ENCODE measurements around the gene DPM1.

Gene DPM1

GRCh38 chr20:50967586-50967985 is 9.3 kb upstream of the DPM1 start:
- no peak for DNase-seq (ENCODE audit: low read depth, low spot score)
- H3K27me3 ChIP-seq (ENCODE audit: insufficient read depth, insufficient read length) = no peaks in the 10 kb centered on the region
- H3K9ac ChIP-seq (ENCODE audit: insufficient read length, low read depth) = no peak overlapping the region
- no peaks in the 10 kb centered on the region for H3K36me3 ChIP-seq (ENCODE audit: insufficient read depth, insufficient read length, low read length)
- H3K4me3 ChIP-seq (ENCODE audit: insufficient read length, low read depth) = no peak overlapping the region
- H3K4me1 ChIP-seq (ENCODE audit: insufficient read depth, insufficient read length) = no peaks in the 10 kb centered on the region
- H3K9me3 ChIP-seq (ENCODE audit: insufficient read depth, low read length) = no peaks in the 10 kb centered on the region
- no peak for TF ChIP-seq ZNF274 (IDR thresholded peaks at IDR 0.05; ENCODE audit: low read depth, low read length)
- no peak for TF ChIP-seq YY1 (IDR thresholded peaks at IDR 0.05; ENCODE audit: insufficient read depth, insufficient read length)
- no peak for TF ChIP-seq SUZ12 (IDR thresholded peaks at IDR 0.05; ENCODE audit: extremely low read depth, insufficient read depth, insufficient read length)

GRCh38 chr20:50959543-50960126 is 1.3 kb upstream of the DPM1 start:
- H3K27me3 ChIP-seq (ENCODE audit: insufficient read depth, insufficient read length) = no peaks in the 10 kb centered on the region
- H3K4me3 ChIP-seq (ENCODE audit: insufficient read length, low read depth) = peak overlapping the region; percentile 95
- H3K4me1 ChIP-seq (ENCODE audit: insufficient read depth, insufficient read length) = peaks cover 3% of the 10 kb centered on the region
- no peak for TF ChIP-seq ZNF274 (IDR thresholded peaks at IDR 0.05; ENCODE audit: low read depth, low read length)
- TF ChIP-seq YY1 (IDR thresholded peaks at IDR 0.05; ENCODE audit: insufficient read depth, insufficient read length) = no peak
- TF ChIP-seq SUZ12 (IDR thresholded peaks at IDR 0.05; ENCODE audit: extremely low read depth, insufficient read depth, insufficient read length) = no peak
- H3K9me3 ChIP-seq (ENCODE audit: insufficient read depth, low read length) = 0 out of 2 replicates have a peak, but pooled peaks cover 7% of the 10 kb centered on the region
- peaks cover 38% of the 10 kb centered on the region for H3K36me3 ChIP-seq (ENCODE audit: insufficient read depth, insufficient read length, low read length)
- H3K9ac ChIP-seq (ENCODE audit: insufficient read length, low read depth) = peak overlapping the region; percentile 99
- no peak for DNase-seq (ENCODE audit: low read depth, low spot score)

- H3K9me3 ChIP-seq (ENCODE audit: insufficient read depth, low read length) = 0 out of 2 replicates have a peak, but pooled peaks cover 7% of the 10 kb centered on the region
- peak; percentile 83 for DNase-seq (ENCODE audit: low read depth, low spot score)
- peak within 1 kb of the TSS; percentile 99 for H3K9ac ChIP-seq (ENCODE audit: insufficient read length, low read depth)
- peaks cover 3% of the 10 kb centered on the region for H3K4me1 ChIP-seq (ENCODE audit: insufficient read depth, insufficient read length)
- peaks cover 46% of the 10 kb centered on the region for H3K36me3 ChIP-seq (ENCODE audit: insufficient read depth, insufficient read length, low read length)
- H3K27me3 ChIP-seq (ENCODE audit: insufficient read depth, insufficient read length) = no peaks in the 10 kb centered on the region
- peak within 1 kb of the TSS; percentile 95 for H3K4me3 ChIP-seq (ENCODE audit: insufficient read length, low read depth)
- TF ChIP-seq ZNF274 (IDR thresholded peaks at IDR 0.05; ENCODE audit: low read depth, low read length) (no peak), YY1 (IDR thresholded peaks at IDR 0.05; ENCODE audit: insufficient read depth, insufficient read length) (peak; percentile 78)
These were observed 547 bp upstream of the DPM1 start, which contains the start of gene MOCS3 for GRCh38 chr20:50958615-50959542. TSS of gene MOCS3 (plus strand) at chr20:50958818. CDS start at chr20:50958843, 25 bp downstream.

- no peak for TF ChIP-seq SUZ12 (IDR thresholded peaks at IDR 0.05; ENCODE audit: extremely low read depth, insufficient read depth, insufficient read length)
- no peak for TF ChIP-seq ZNF274 (IDR thresholded peaks at IDR 0.05; ENCODE audit: low read depth, low read length)
- TF ChIP-seq YY1 (IDR thresholded peaks at IDR 0.05; ENCODE audit: insufficient read depth, insufficient read length) = no peak
- peaks cover 3% of the 10 kb centered on the region for H3K4me1 ChIP-seq (ENCODE audit: insufficient read depth, insufficient read length)
- H3K4me3 ChIP-seq (ENCODE audit: insufficient read length, low read depth) = peak overlapping the region; percentile 95
- H3K9me3 ChIP-seq (ENCODE audit: insufficient read depth, low read length) = 0 out of 2 replicates have a peak, but pooled peaks cover 6% of the 10 kb centered on the region
- DNase-seq (ENCODE audit: low read depth, low spot score) = no peak
- H3K27me3 ChIP-seq (ENCODE audit: insufficient read depth, insufficient read length) = no peaks in the 10 kb centered on the region
- peak overlapping the region; percentile 99 for H3K9ac ChIP-seq (ENCODE audit: insufficient read length, low read depth)
- H3K36me3 ChIP-seq (ENCODE audit: insufficient read depth, insufficient read length, low read length) = peaks cover 60% of the 10 kb centered on the region
These were observed 1.1 kb downstream of the DPM1 start for GRCh38 chr20:50957276-50957675.

GRCh38 chr20:50953821-50954220 is 4.5 kb downstream of the DPM1 start:
- DNase-seq (ENCODE audit: low read depth, low spot score) = no peak
- Histone ChIP-seq H3K4me1 (ENCODE audit: insufficient read depth, insufficient read length) (no peaks in the 10 kb centered on the region), H3K4me3 (ENCODE audit: insufficient read length, low read depth) (no peak overlapping the region), H3K9ac (ENCODE audit: insufficient read length, low read depth) (no peak overlapping the region), H3K9me3 (ENCODE audit: insufficient read depth, low read length) (no peaks in the 10 kb centered on the region), H3K36me3 (ENCODE audit: insufficient read depth, insufficient read length, low read length) (peaks cover 66% of the 10 kb centered on the region), H3K27me3 (ENCODE audit: insufficient read depth, insufficient read length) (no peaks in the 10 kb centered on the region)
- no peak for TF ChIP-seq YY1 (IDR thresholded peaks at IDR 0.05; ENCODE audit: insufficient read depth, insufficient read length)
- no peak for TF ChIP-seq ZNF274 (IDR thresholded peaks at IDR 0.05; ENCODE audit: low read depth, low read length)
- TF ChIP-seq SUZ12 (IDR thresholded peaks at IDR 0.05; ENCODE audit: extremely low read depth, insufficient read depth, insufficient read length) = no peak

GRCh38 chr20:50953196-50953595 is 5.1 kb downstream of the DPM1 start:
- no peaks in the 10 kb centered on the region for H3K27me3 ChIP-seq (ENCODE audit: insufficient read depth, insufficient read length)
- DNase-seq (ENCODE audit: low read depth, low spot score) = no peak
- no peak overlapping the region for H3K4me3 ChIP-seq (ENCODE audit: insufficient read length, low read depth)
- H3K4me1 ChIP-seq (ENCODE audit: insufficient read depth, insufficient read length) = no peaks in the 10 kb centered on the region
- no peaks in the 10 kb centered on the region for H3K9me3 ChIP-seq (ENCODE audit: insufficient read depth, low read length)
- TF ChIP-seq SUZ12 (IDR thresholded peaks at IDR 0.05; ENCODE audit: extremely low read depth, insufficient read depth, insufficient read length) (no peak), YY1 (IDR thresholded peaks at IDR 0.05; ENCODE audit: insufficient read depth, insufficient read length) (no peak), ZNF274 (IDR thresholded peaks at IDR 0.05; ENCODE audit: low read depth, low read length) (no peak)
- H3K36me3 ChIP-seq (ENCODE audit: insufficient read depth, insufficient read length, low read length) = peaks cover 72% of the 10 kb centered on the region
- H3K9ac ChIP-seq (ENCODE audit: insufficient read length, low read depth) = no peak overlapping the region
